Stomach (tissue), 9 donors: ENCODE data around the gene STK33. TPM values are rescaled to one million over a fixed set of nuclear protein-coding genes. Genes with fewer than 3 reads are reported as not detected.

ENCODE experiments used
- DNase-seq, 2 donors: peaks; one replicate each; pipeline versions ENCODE4 v3.0.0 to v3.0.0-alpha.2; 2013 to 2019
- H3K27ac ChIP-seq, 5 donors: fragments of 200-600 bp in 4 of 5; sonication (generic) in 4 of 5; one replicate each; pipeline ENCODE4 v1.5.1; 2013 to 2019; ENCODE audit warnings: mild to moderate bottlenecking in 1 of 5, moderate library complexity in 1 of 5
- H3K27me3 ChIP-seq, 3 donors: fragments of 200-600 bp; sonication (generic); one replicate each; pipeline ENCODE4 v1.5.1; 2017 to 2019; ENCODE audit warnings: mixed run types in 1 of 3
- H3K36me3 ChIP-seq, 4 donors: fragments of 200-600 bp; sonication (generic); 1 replicate in 3 of 4; 2 replicates in 1 of 4; pipeline ENCODE4 v1.5.1; 2016 to 2019
- H3K4me1 ChIP-seq, 4 donors: fragments of 200-600 bp; sonication (generic); one replicate each; pipeline ENCODE4 v1.5.1; 2016 to 2019
- H3K4me3 ChIP-seq, 4 donors: fragments of 200-600 bp; sonication (generic) in 3 of 4; one replicate each; pipeline ENCODE4 v1.5.1; 2016 to 2019; ENCODE audit warnings: mild to moderate bottlenecking in 1 of 4
- H3K9me3 ChIP-seq, 4 donors: fragments of 200-600 bp; sonication (generic); one replicate each; pipeline ENCODE4 v1.5.1; 2016 to 2019
- CTCF ChIP-seq, 7 experiments: fragments of 450-650 bp in 4 of 7; fragments of 200-600 bp in 3 of 7; sonication (generic) in 3 of 7; IDR thresholded peaks; one replicate each; pipeline ENCODE4 v1.5.1; 2016 to 2019; ENCODE audit warnings: antibody characterized with exemption in 7 of 7, control low read depth in 2 of 7, mild to moderate bottlenecking in 1 of 7
- EP300 ChIP-seq: sonication (generic); formaldehyde crosslinking; IDR thresholded peaks from one replicate; pipeline ENCODE4 v1.6.1; 2017; ENCODE audit warnings: antibody characterized with exemption
- POLR2A ChIP-seq, 4 donors: fragments of 450-650 bp; IDR thresholded peaks; one replicate each; pipeline ENCODE4 v1.6.1; 2016; ENCODE audit warnings: antibody characterized with exemption in 4 of 4, control low read depth in 2 of 4, mild to moderate bottlenecking in 1 of 4, moderate library complexity in 1 of 4
- POLR2AphosphoS5 ChIP-seq, 3 donors: sonication (generic); formaldehyde crosslinking; IDR thresholded peaks; one replicate each; pipeline ENCODE4 v1.6.1; 2016; ENCODE audit warnings: antibody characterized with exemption in 3 of 3
- WGBS, 5 donors: extraction: QIAGEN DNeasy Blood & Tissue Kit in 3 of 5; methylation state at CpG; one replicate each; pipeline versions ENCODE4 v1.1.5 to v1.1.7; 2013 to 2018; 5-methylcytosine and 5-hydroxymethylcytosine counted together
- intact Hi-C: fragments of 100-400 bp; cut with DNase I; formaldehyde crosslinking; loops from one replicate; pipeline ENCODE4 v1.15.1; 2023; ENCODE audit warnings: low total_unique reads
- polyA plus RNA-seq, 3 donors: library from polyadenylated mRNA; stranded (reverse); fragments of 200-250 nt; gene quantifications; one replicate each; pipeline ENCODE4 v1.2.3, GENCODE V29; 2013
- total RNA-seq, 5 donors: library from RNA; depleted of rRNA; stranded (reverse); fragments of >200 nt; gene quantifications; one replicate each; pipeline versions ENCODE4 v1.1.0 to v1.2.3, GENCODE V29; 2014 to 2016
- donor health status: healthy with polysubstance abuse.
- donor health status: Bipolar disorder and iron deficiency.
- donor health status: healthy.

The STK33 gene
- total and polyA plus RNA-seq, 8 donors, result 3.1 to 21.3 (median 10.9) TPM; not detected in 1

GRCh38 chr11:8639655-8640054 lies 45.6 kb upstream of the STK33 start:
- no peak for DNase-seq
- intact Hi-C loops, result no loop called here
- no peak overlapping the region for H3K4me3 ChIP-seq
- H3K27me3 ChIP-seq, result no peaks in the 10 kb centered on the region
- H3K27ac ChIP-seq, result no peak overlapping the region
- H3K4me1 ChIP-seq, result peaks cover 0 to 15% (median 1%) of the 10 kb centered on the region in 4 donors
- peaks cover 7 to 98% (median 94%) of the 10 kb centered on the region in 4 donors for H3K36me3 ChIP-seq
- H3K9me3 ChIP-seq, result peaks cover 0 to 9% (median 0%) of the 10 kb centered on the region in 4 donors
- TF ChIP-seq POLR2AphosphoS5 (IDR thresholded peaks at IDR 0.05) (no peak), CTCF (IDR thresholded peaks at IDR 0.05) (no peak)
- WGBS, 5 donors, result 88 to 93% (median 92%) methylated on average over 3 of the region's 3 CpGs

DNA sequence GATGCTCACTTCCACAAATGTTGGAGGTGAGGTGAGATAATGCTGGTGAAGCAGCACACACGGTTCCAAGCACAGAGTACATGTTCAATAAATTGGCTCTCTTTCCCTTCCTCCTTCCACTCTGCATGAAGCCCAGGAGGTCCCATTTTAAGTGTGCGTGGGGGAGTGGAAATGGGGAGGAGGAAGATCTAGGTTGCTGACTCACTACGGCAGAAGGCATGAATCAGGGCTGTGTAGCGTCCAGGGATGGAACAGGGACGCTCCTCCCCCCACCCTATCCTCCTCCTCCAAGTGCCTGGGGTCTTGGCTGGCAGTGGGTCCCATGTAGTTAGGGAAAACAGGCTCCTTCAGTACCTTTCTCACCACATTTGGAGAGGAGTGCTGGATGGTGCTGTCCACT lies 44.3 kb upstream of the STK33 start:
- no peak for TF ChIP-seq EP300
- no peak for TF ChIP-seq POLR2A (IDR thresholded peaks at IDR 0.05)
- H3K9me3 ChIP-seq, result peaks cover 0 to 9% (median 0%) of the 10 kb centered on the region in 4 donors
- peaks cover 11 to 100% (median 97%) of the 10 kb centered on the region in 4 donors for H3K36me3 ChIP-seq
- no peaks in the 10 kb centered on the region for H3K27me3 ChIP-seq
- peaks cover 0 to 15% (median 1%) of the 10 kb centered on the region in 4 donors for H3K4me1 ChIP-seq
- H3K4me3 ChIP-seq, result no peak overlapping the region
- WGBS, 5 donors, result 91 to 98% (median 91%) methylated on average over 5 of the region's 5 CpGs
- intact Hi-C loops, result no loop called here
- no peak overlapping the region for H3K27ac ChIP-seq
- no peak for DNase-seq

DNA sequence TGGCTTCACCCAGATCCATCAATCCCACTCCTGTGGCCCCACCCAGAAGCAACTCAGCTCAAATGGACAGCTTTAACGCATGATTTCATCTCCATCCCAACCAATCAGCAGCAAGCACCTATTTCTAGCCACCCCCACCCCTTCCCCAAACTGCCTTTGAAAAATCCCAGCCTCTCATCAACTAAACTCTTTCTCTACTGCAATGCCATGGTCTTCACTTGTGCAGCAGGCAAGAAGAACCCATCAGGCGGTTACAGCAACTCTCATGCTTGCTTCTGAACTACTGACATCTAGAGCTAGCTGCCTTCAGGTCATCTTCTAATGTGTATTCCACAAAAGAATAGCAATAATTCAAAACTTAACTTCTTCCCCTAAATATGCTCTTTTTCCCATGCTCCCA lies 42.1 kb upstream of the STK33 start:
- H3K27me3 ChIP-seq, result no peaks in the 10 kb centered on the region
- H3K4me1 ChIP-seq, result peaks cover 0 to 7% (median 0%) of the 10 kb centered on the region in 4 donors
- H3K36me3 ChIP-seq, result peaks cover 4 to 88% (median 82%) of the 10 kb centered on the region in 4 donors
- WGBS, 5 donors, result 94 to 100% (median 98%) methylated on average over 2 of the region's 2 CpGs
- no peak overlapping the region for H3K27ac ChIP-seq
- TF ChIP-seq CTCF (IDR thresholded peaks at IDR 0.05) (no peak), POLR2AphosphoS5 (IDR thresholded peaks at IDR 0.05) (no peak), EP300 (no peak)
- H3K4me3 ChIP-seq, result no peak overlapping the region
- H3K9me3 ChIP-seq, result peaks cover 0 to 9% (median 0%) of the 10 kb centered on the region in 4 donors
- DNase-seq, result no peak
- intact Hi-C loops, result no loop called here

GRCh38 chr11:8634498-8634897 lies 40.5 kb upstream of the STK33 start:
- no peak for TF ChIP-seq CTCF (IDR thresholded peaks at IDR 0.05)
- intact Hi-C loops, result no loop called here
- H3K4me3 ChIP-seq, result no peak overlapping the region
- H3K4me1 ChIP-seq, result no peaks in the 10 kb centered on the region
- peaks cover 4 to 83% (median 72%) of the 10 kb centered on the region in 4 donors for H3K36me3 ChIP-seq
- no peak overlapping the region for H3K27ac ChIP-seq
- no peak for DNase-seq
- peaks cover 0 to 9% (median 0%) of the 10 kb centered on the region in 4 donors for H3K9me3 ChIP-seq
- H3K27me3 ChIP-seq, result no peaks in the 10 kb centered on the region
- 93 to 96% (median 95%) methylated on average over 6 of the region's 6 CpGs for whole genome bisulfite sequencing, 5 donors

GRCh38 chr11:8631395-8632118 lies 37.5 kb upstream of the STK33 start:
- H3K27me3 ChIP-seq, result no peaks in the 10 kb centered on the region
- TF ChIP-seq EP300 (no peak), CTCF (IDR thresholded peaks at IDR 0.05) (no peak), POLR2AphosphoS5 (IDR thresholded peaks at IDR 0.05) (no peak), POLR2A (IDR thresholded peaks at IDR 0.05) (no peak)
- intact Hi-C loops, result no loop called here
- WGBS, 5 donors, result 76 to 82% (median 80%) methylated on average over 6 of the region's 6 CpGs
- H3K4me3 ChIP-seq, result no peak overlapping the region
- H3K4me1 ChIP-seq, result no peaks in the 10 kb centered on the region
- peaks cover 4 to 57% (median 44%) of the 10 kb centered on the region in 4 donors for H3K36me3 ChIP-seq
- peaks cover 0 to 8% (median 0%) of the 10 kb centered on the region in 4 donors for H3K9me3 ChIP-seq
- H3K27ac ChIP-seq, result peak overlapping the region in 1 of 5 donors; percentile 22
- peak in 1 of 2 donors; percentile 85 for DNase-seq
